Suprapubic skin (tissue), 4 donors: ENCODE results near the gene SLC5A1.
"Not testable (repeated sequence)": the region's sequence is repeated elsewhere in the genome, so short reads cannot be mapped to it uniquely, and the experiment has no call there.

ENCODE experiments used
- EP300 ChIP-seq: sonication (generic); formaldehyde crosslinking; IDR thresholded peaks from one replicate; pipeline ENCODE4 v1.6.1; 2017; ENCODE audit warnings: antibody characterized with exemption
- POLR2A ChIP-seq, 2 donors: fragments of 450-650 bp; IDR thresholded peaks; one replicate each; pipeline ENCODE4 v1.6.1; 2017; ENCODE audit warnings: antibody characterized with exemption in 2 of 2, mild to moderate bottlenecking in 2 of 2, moderate library complexity in 2 of 2
- POLR2AphosphoS5 ChIP-seq, 3 donors: sonication (generic); formaldehyde crosslinking; IDR thresholded peaks; one replicate each; pipeline ENCODE4 v1.6.1; 2017; ENCODE audit warnings: antibody characterized with exemption in 3 of 3
- TF ChIP-seq, protein P1 (sequence below), 2 donors: fragments of 200-600 bp in 1 of 2; fragments of 450-650 bp in 1 of 2; sonication (generic) in 1 of 2; IDR thresholded peaks; one replicate each; pipeline ENCODE4 v1.5.1; 2016 to 2019; ENCODE audit warnings: antibody characterized with exemption in 2 of 2, mild to moderate bottlenecking in 1 of 2, moderate library complexity in 1 of 2

DNA sequence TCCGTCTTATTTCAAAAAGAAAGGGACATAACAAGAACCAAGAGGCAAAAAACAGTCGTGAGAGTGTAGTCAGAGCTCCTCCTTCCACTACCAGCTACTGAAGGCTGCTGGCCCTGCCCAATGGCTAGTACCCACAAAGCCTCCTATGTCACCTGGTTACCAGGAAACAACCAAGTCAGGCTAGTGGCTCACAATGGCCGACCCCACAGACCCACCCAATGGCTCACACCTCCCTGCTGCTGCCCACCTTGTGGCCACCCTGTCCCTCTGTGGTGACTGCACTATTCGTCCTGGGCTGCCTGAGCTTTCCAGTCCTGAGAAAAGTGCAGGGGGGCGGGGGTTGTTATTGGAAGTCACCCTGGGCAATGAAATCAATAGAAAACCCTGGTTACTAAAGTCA, 114.6 kb downstream of the SLC5A1 start:
- TF ChIP-seq, protein P1, sequence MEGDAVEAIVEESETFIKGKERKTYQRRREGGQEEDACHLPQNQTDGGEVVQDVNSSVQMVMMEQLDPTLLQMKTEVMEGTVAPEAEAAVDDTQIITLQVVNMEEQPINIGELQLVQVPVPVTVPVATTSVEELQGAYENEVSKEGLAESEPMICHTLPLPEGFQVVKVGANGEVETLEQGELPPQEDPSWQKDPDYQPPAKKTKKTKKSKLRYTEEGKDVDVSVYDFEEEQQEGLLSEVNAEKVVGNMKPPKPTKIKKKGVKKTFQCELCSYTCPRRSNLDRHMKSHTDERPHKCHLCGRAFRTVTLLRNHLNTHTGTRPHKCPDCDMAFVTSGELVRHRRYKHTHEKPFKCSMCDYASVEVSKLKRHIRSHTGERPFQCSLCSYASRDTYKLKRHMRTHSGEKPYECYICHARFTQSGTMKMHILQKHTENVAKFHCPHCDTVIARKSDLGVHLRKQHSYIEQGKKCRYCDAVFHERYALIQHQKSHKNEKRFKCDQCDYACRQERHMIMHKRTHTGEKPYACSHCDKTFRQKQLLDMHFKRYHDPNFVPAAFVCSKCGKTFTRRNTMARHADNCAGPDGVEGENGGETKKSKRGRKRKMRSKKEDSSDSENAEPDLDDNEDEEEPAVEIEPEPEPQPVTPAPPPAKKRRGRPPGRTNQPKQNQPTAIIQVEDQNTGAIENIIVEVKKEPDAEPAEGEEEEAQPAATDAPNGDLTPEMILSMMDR (IDR thresholded peaks at IDR 0.05): not testable (repeated sequence)
- not testable (repeated sequence) for TF ChIP-seq POLR2AphosphoS5 (IDR thresholded peaks at IDR 0.05); POLR2A (IDR thresholded peaks at IDR 0.05); EP300
